OCI-M1 (cell line): ENCODE results near the gene LGMN.
A peak's percentile ranks its signal among the peaks of the same experiment; 100 is the strongest.
"Not testable (repeated sequence)": the region's sequence is repeated elsewhere in the genome, so short reads cannot be mapped to it uniquely, and the experiment has no call there.

ENCODE experiments used
- DNase-seq: peaks from one replicate; lab custom pipeline; 2025; lab: John Stamatoyannopoulos, UW

The LGMN gene

DNA sequence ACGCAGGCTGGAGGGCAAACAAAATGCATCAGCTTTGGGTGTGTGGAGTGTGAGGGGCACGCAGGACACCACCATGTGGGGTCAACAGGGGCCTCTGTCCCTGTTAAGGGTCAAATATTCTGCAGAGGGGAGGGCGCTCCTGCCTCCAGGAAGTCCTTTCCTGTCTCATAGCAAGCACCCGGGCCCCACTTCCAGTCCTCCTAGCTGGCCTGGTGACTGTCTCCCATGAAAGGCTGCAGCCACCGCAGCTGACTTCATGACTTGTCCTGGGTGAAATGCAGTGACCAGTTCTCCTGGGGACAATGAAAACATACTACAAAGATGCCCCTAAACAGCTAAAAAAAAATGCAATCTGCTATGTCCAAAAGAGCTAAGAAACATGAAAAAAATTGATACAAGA is 53.6 kb downstream of the LGMN start:
- no peak for DNase-seq

DNA sequence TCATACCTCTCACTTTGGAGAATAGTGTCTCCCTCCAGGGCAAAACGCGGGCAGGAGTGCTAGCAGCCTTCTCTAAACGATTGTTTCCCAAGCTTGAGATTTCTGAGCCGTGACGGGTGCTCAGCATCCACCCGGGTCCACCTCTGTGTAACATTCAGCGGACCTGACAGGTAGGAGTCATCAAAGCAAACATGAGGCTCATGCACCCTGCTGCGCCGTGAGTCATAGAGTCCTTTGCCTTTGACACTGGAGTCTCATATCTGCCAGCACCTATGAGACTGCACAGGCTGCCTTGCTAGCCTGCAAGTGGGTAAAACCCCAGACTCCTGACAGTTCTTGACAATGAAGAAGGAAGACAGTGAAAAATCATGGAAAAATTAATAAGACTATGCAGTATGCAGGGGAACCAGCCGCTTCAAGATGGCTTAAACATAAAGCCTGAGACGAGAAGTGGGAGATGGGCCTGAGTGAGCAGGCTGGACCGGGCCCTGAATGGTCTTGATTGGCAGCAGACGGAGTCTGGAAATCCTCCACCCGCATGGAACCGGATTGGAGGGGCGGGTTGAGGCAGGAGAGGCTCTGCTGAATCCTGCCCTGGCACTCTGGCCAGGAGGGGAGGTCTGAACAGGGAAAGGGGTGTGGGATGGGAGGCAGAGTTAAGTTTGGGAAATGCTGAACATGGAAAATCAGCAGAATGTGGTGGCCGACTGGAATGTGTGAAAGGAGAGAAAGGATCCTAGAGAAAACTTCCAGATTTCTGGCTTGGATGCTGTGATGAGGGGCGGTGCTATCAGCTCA is 54.2 kb downstream of the LGMN start:
- DNase-seq, result no peak

DNA sequence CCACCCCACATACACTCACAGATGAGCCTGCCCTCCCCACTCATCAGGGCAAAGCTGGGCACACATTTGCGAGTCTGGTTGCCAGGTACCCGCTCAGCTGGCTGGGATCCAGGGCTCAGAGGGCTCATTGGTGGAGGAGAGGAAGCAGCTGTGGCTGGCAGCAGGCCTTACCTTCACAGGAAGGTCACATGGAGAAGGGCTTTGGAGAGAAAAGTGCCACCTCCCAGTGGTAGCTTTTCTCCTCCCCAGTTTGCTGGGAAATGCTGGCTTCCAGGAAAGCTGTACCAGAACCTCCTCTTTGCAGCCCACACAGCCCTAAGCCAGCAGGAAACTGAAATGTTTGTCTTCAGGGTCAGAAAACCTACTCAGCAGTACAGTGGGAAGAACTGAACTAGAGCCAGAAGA is 55.6 kb downstream of the LGMN start:
- no peak for DNase-seq

DNA sequence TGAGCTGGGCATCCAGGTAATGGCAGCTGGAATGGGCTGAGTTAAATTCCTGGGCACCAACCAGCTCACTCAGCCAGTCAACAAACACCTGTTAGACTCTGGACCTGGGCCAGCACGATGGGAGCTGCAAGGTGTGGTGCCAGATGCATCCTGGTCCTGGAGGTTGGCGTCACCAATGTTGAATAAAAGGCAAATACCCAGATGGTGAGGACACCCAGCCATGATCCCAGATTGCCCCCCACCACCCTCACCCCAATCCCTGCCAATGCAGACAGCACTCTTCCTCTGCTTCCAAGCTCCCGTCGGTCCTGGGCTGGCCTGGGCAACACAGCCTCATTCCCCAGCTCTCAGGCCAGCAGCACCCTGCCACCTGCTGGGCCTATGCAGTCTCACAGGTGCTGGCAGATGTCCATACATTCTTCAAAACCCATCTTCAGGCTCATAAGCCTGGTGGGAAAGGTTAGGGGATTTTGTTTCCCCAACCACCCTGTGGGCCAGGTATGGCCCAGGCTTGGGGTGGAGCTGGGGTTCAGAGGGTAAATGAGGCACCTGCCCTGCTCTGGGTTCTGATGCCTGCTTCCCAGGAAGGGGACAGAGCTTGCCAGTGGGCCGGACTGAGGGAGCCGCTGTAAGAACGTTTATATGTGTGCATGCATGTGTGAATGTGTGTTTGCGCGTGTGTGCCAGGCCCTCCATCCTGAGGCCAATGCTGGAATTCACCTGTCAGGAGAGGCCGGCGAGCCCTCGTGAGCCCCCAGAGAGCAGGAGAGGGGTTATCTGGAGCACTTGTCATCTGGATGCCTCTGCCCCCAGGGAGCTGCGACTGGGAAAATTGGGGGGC is 58.0 kb downstream of the LGMN start:
- DNase-seq, result peak; percentile 10

DNA sequence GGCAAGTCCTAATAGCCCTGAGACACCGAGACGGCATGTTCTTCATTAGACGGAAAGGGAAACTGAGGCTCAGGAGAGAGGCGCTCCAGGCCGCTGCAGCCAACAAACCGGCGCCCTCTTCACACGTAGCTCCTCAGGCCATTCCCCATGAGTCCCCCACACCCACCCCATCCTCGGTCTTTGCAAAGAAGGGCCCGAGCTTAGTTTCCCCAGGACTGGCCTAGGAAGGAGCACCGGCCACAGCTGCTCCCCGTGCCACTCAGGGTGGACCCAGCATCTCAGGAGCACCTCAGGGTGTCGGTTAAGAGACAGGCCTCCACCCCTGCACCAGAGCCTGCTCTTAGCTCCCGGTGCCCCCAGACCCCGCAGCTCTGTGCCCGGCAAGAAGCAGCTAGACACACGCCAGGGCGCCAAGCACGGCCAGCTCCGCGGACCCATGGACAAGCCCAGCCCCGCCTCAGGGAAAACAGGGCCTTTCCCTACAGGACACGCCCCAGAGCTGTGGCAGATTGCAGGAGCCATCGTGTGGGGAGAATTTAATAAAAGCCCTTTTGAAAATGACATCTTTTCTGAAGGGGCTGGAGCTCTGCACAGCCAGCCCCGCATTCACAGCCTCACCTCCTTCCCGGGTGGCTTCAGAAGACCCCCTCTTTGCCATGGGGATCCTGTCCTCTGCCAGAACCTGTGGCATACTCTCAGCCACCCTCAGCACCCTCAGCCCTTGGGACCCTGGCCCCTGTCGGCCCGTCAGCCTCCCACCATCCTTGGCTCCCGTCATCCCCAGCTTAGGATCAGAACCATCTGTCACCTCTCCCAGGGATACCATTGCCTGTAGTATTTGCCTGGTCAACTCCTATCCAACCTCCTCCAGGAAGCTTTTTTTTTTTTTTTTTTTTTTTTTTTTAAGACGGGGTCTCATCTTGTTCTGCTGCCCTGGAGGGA is 59.7 kb downstream of the LGMN start:
- DNase-seq, result no peak

DNA sequence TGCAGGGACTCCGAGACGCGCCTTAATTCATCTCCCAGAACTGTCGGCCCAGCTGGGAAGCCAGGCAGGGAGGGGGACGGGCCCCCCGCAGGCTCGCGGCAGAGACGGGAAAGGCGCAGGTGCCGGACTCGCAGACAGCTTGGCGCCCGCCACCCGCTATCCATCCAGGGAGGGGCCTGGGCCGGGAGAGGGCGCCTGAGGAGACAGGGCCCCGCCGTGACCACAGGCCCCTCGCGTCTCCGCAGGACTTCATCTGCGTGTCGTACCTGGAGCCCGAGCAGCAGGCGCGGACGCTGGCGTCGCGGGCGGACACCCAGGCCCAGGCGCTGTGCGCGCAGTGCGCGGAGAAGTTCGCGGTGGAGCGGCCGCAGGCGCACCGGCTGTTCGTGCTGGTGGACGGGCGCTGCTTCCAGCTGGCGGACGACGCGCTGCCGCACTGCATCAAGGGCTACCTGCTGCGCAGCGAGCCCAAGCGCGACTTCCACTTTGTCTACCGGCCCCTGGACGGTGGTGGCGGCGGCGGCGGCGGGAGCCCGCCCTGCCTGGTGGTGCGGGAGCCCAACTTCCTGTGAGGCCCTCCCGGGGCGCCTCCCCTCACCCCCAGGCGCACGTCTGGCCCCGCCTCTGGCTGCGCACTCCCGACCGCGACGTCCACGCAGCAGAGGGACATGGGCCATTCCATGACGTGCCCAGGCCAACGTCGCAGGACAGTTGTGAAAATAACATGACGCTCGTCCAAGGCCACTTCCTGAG is 60.6 kb downstream of the LGMN start:
- no peak for DNase-seq

DNA sequence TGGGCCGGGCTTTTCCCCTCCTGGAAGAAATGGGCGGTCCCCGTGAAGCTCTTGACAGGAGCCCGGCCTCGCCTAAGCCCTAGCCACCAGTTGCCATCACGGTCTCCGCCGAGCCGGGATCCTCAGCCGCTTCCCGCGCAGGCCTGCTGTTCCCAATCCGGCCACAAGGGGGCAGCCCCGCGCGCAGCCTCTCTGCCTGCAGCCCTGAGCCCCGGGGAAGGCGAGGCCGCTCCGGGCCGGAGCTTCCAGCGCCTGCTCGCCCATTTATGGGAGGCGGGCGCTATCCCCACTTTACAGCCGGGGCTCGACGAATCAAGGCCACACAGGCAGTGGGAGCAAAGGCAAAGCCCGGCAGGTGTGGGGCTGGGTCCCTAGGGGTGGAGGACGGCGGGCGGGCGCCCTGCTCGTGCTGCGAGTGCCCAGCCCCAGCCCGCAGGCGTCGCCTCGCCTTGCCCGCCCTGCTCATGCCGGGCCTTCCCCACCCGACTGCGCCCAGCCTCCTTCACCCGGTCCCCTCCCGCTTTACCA is 61.5 kb downstream of the LGMN start:
- peak; percentile 63 for DNase-seq

DNA sequence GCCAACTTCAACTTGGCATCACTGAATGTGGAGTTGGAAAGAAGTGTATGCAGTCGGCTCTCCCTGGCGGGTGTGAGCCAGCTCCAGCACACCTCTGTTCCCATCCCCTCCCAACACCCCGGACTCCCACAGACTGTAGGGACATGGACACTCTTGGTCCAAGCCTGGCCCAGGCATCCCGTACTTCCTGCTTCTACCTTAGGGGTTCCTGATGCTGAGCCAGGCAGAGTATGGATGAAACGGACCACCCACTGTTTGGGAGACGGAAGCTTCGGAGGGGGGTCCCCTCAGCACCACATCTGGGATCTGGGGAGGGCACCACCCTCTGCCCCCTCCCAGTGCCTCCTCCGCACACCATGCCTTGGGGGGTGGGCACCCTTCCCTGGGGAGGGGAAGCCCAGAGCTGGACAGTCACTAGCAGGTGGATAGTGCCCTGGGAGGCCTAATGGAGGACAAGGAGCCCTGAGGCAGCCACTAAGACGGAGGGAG is 62.0 kb downstream of the LGMN start:
- no peak for DNase-seq

DNA sequence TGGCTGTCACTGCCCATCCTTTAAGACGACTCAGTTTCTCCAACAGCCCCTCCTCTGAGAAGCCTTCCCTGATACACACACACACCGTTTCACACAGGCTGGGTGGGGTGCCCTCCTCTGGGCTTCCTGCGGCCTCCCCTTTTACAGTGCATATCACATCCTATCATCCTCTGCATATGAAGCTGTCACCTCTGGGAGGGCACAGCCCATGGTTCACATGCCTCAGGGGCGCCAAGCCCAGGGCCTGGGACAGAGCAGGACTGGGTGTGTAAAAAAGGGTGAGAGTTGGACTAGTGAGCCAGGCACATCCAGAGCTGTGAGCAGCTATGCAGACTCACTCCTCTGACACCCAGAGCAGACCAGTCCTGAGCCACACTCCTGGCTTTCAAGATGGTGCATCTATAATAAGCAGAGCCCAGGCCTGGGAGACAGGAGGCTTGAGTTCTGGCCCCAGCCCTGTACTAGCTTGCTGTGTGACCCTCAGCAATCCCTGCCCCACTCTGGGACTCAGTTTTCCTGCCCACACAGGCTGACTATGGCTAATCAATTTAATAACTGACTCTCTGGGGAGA is 62.6 kb downstream of the LGMN start:
- no peak for DNase-seq

DNA sequence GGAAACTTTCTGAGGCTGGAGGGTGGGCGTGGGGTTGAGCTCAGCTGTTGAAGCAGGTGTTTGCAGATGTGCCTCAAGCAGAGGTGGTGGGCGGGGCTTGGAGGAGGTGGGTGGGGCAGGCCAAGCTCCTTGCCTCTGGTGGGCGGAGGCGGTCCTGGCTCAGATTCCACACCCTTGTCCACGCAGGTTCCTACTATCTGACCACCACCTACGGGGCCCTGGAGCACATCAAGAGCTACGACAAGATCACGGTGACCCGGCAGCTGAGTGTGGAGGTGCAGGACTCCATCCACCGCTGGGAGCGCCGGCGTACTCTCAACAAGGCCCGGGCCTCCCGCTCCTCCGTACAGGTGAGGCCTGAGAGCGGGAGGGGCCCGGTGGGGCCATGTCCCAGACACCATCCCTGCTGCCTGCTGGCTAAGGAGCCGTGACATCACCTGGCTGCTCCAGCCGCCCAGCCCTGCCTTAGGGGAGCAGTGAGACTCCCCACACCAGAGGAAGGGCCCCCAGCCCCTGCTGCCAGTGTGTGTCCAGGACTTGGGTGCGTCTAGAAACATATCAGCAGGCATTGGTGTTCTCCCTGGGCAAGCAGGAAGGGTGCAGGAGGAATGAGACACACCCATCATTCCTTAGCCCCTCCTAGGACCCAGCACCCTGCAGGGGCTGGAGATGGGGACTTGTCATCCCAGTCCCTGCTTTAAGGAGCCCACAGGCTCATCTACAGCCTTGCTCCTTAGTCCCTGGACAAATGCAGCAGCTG is 63.4 kb downstream of the LGMN start:
- DNase-seq, result no peak

DNA sequence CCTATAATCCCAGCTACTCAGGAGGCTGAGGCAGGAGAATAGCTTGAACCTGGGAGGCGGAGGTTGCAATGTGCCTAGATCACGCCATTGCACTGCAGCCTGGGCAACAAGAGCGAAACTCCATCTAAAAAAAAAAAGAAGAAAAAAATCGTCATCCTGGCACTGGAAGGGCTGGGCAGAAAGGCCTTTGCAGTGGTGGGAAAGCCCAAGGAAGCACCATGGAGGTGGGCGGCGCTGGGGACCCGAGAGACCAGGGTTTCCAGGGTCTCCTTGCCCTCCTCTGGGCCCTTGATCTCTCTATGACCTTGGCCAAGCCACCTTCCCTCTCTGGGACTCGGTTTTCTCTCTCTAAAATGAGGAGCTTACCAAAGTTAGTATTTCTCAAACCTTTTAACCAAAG is 65.4 kb downstream of the LGMN start:
- no peak for DNase-seq

DNA sequence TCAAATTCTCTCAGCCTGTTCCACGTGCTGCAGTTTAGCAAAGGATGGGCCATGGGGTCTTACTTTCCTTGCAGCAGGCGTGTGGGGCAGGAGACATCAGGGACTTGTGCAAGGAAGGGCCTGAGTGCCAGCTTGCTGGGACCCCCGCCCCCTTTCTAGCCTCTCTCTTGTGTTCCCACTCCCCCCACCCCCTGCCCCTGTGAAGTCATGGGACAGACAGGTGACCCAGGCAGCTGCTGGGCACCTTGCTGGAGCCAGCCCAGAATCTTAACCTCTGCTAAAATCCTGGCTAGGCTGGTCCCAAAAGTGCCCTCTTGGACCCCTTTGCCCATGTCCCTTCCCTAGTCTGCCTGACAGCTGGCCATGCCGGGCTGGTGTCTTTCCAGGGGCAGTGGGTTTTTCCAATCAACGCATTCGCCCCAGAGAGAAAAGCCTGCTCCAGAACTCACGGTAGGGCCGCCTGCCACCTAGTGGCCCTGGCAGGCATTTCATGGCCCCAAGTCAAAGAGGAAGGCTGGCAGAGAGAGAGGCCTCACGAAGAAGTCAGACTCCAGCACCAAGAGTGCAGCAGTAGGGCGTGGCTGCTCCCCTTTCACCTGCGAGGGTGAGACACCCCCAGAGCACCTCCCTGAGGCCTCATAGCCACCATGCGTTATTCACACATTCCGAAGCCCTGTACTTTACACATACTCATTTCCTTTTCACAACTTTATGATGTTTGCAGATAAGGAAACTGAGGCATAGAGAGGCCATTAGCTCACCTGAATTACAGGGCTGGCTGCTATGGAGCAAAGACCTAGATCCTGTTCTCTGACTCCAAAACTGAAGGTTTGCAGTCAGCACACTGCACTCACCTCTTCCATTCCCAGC is 67.4 kb downstream of the LGMN start:
- peak; percentile 85 for DNase-seq

DNA sequence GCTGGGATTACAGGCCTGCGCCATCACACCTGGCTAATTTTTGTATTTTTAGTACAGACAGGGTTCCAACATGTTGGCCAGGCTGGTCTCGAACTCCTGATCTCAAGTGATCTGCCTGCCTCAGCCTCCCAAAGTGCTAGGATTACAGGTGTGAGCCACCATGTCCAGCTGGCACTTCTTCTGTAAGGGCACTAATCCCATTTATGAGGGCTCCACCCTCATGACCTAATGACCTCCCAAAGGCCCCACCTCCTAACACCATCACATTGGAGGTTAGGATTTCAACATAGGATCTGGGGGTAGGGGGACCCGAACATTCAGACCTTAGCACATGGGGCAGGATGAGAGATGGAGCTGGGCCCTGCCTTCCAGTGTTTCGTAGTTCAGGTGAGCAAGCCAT is 68.1 kb downstream of the LGMN start:
- not testable (repeated sequence) for DNase-seq

DNA sequence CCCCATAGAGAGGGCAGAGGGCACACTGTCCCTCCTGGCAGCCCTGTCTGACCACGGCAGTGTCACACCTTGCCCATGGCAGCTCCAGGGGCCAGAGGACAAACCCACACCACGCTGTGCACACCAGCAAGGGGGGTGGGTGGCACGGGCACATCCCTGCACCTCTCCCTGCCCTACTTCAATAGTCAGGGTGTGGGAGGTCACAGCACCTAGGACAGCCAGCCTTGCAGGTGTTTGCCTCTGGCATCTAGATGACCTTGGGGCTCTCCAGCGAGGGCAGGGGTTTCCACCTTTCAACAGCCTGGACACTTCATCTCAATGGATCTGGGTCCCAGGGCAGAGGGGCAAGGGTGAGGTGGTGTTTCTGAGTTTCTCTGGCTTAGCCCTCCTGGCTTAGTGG is 69.2 kb downstream of the LGMN start:
- no peak for DNase-seq

DNA sequence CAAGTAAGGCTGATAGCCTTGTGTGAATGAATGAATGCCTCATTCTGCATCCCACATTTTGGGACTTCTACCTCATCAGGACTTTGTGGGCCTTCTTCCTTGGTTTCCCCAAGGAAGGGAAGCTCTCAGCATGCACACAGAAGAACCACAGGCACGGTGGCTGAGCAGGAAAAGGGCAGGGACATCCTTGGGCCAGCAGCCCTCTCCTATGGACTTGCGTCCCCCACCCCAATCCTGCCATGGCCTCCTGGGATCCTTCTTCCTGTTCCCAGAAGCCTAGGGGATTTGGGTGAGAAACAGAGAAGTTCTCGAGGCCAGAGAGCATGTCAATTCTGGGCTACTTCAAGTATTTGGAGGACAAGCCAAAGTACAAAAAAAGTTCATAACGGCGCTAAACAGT is 69.7 kb downstream of the LGMN start:
- no peak for DNase-seq

DNA sequence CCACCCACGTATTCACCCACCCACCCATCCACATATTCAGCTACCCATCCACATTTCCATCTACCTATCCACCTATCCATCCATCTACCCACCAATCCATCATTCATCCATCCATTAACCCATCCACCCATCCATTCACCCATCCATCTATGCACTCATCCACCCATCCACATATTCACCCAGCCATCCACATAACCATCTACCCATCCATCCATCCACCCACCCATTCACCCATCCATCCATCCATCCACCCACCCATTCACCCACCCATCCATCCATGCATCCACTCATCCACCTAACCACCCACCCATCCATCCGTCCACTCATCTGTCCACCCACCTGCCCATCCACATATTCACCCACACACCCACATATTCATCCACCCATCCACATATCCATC is 70.5 kb downstream of the LGMN start:
- DNase-seq, result no peak

DNA sequence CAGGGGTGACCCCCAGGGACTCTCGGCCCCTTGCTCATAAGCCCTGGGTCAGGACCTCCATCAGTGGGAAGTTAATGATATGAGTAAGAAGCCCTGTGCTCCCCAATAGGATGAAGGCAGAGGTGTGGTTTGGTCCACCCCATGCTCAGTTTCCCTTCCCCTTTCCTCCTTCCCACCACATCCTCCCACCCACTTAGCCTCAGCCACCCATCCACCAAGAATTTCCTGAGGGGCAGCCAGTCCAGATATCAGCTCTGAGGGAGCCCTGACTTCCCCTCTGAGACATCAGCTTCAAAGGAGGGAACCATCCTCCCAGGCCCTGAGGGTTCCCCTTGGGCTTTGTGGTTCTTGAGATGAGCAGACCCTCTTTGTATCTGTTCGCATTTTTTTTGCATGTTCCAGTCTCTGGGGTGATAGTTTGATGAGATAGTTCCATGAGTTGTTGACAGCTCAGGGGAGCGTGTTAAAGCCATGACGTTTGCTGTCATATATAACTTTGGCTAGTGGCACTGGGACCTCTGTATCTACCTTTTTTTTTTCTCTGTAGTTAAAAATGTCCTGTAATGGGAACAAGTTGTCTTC is 71.2 kb downstream of the LGMN start:
- no peak for DNase-seq

DNA sequence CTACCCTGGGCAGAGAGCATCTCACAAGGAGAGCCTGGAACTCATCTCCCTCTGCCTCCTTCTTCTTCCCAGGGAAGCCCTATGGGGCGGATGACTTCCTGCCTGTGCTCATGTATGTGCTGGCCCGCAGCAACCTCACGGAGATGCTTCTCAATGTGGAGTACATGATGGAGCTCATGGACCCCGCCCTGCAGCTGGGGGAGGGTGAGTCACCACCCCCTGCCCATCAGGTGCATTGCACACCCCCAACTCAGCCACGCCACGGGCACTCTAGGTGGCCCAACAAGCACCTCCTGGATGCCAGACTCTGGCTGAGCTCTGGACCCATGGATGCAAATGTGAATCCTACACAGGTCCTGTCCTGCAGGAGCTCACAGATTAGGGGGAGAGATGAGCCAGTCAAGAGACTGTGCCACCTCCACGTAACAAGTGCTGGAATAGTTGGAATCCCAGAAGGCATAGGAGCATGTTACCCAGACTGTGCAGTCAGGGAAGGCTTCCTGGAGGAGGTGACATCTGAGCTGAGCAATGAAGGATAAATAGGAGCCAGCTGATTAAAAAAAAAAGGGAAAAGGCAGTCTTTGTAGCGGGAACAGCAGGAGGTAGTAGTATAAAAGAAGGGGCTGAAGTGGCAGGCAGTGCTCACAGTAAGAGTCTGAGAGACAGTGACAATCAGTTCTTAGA is 71.9 kb downstream of the LGMN start:
- no peak for DNase-seq
